ENCODE measurements around the gene HPGD. TPM values are rescaled to one million over a fixed set of nuclear protein-coding genes. Genes with fewer than 3 reads are reported as not detected.
A peak's percentile ranks its signal among the peaks of the same experiment; 100 is the strongest.
"Not testable (repeated sequence)": the region's sequence is repeated elsewhere in the genome, so short reads cannot be mapped to it uniquely, and the experiment has no call there.

The HPGD gene
- total RNA-seq, 1 donor from 2014 or later = 4.2 TPM

- DNase-seq (ENCODE audit: low read depth) = no peak
- TF ChIP-seq, protein P1, sequence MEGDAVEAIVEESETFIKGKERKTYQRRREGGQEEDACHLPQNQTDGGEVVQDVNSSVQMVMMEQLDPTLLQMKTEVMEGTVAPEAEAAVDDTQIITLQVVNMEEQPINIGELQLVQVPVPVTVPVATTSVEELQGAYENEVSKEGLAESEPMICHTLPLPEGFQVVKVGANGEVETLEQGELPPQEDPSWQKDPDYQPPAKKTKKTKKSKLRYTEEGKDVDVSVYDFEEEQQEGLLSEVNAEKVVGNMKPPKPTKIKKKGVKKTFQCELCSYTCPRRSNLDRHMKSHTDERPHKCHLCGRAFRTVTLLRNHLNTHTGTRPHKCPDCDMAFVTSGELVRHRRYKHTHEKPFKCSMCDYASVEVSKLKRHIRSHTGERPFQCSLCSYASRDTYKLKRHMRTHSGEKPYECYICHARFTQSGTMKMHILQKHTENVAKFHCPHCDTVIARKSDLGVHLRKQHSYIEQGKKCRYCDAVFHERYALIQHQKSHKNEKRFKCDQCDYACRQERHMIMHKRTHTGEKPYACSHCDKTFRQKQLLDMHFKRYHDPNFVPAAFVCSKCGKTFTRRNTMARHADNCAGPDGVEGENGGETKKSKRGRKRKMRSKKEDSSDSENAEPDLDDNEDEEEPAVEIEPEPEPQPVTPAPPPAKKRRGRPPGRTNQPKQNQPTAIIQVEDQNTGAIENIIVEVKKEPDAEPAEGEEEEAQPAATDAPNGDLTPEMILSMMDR (IDR thresholded peaks at IDR 0.05; ENCODE audit: insufficient read depth, low read length, severe bottlenecking) = no peak
- no peak overlapping the region for H3K4me3 ChIP-seq (ENCODE audit: low read depth, low read length)
- H3K27me3 ChIP-seq (ENCODE audit: control insufficient read depth, insufficient read depth, low read length) = no peaks in the 10 kb centered on the region
- H3K36me3 ChIP-seq (ENCODE audit: control insufficient read depth, insufficient read depth, low read length) = no peaks in the 10 kb centered on the region
- no peak for FAIRE-seq
Measured at GRCh38 chr4:174494146-174494545, 28.1 kb downstream of the HPGD start.

DNA sequence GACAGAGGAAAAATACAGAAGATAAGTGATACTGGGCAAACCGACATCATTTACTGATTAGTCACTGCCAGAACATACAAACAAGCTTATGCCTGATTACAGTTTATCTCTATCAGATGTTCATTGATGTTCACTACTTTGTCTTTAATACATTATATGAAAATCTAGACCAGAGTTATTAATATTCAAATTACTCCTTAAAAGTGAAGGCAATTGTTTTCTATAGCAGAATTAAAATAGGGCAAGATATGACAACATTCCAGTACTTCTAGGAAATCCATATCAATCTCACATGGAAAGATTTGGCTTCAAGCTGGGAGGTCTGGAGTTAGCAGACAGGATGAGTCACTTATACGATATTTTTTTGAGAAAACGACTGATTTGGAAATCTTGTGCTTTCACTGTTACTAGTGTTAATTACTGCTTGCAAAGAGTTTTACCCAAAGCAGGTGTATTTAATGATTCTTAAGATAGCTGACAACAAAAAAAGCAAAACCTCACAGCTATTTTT, 31.8 kb downstream of the HPGD start:
- Histone ChIP-seq H3K36me3 (ENCODE audit: control insufficient read depth, insufficient read depth, low read length) (no peaks in the 10 kb centered on the region), H3K27me3 (ENCODE audit: control insufficient read depth, insufficient read depth, low read length) (no peaks in the 10 kb centered on the region), H3K4me3 (ENCODE audit: low read depth, low read length) (no peak overlapping the region)
- DNase-seq (ENCODE audit: low read depth) (peak; percentile 55), FAIRE-seq (no peak)
- TF ChIP-seq, protein P1 (IDR thresholded peaks at IDR 0.05; ENCODE audit: insufficient read depth, low read length, severe bottlenecking) = no peak

- not testable (repeated sequence) for H3K27me3 ChIP-seq (ENCODE audit: control insufficient read depth, insufficient read depth, low read length); DNase-seq (ENCODE audit: low read depth); FAIRE-seq; H3K36me3 ChIP-seq (ENCODE audit: control insufficient read depth, insufficient read depth, low read length); H3K4me3 ChIP-seq (ENCODE audit: low read depth, low read length)
Measured at GRCh38 chr4:174488368-174488767, 33.9 kb downstream of the HPGD start.

DNA sequence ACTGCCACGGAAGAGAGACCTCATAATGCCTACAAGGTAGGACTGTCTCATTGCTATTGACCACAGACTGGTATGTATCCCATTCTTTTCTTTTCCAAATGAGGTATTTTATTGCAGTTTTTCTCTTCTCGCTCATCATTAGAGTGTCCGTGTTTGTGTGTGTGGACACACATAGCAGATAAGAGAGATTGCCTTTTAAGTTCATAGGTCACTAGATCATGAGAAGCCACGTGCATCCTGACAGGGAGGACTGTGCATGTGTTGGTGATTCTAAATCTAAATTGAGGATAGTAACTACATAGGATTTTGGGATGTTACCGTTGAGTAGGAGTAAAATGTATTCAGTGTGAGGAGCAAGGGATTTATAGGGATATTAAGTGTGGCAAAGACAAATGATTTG, 37.3 kb downstream of the HPGD start:
- DNase-seq (ENCODE audit: low read depth) = no peak
- H3K4me3 ChIP-seq (ENCODE audit: low read depth, low read length) = no peak overlapping the region
- H3K36me3 ChIP-seq (ENCODE audit: control insufficient read depth, insufficient read depth, low read length) = no peaks in the 10 kb centered on the region
- no peaks in the 10 kb centered on the region for H3K27me3 ChIP-seq (ENCODE audit: control insufficient read depth, insufficient read depth, low read length)
- FAIRE-seq = no peak
- TF ChIP-seq, protein P1 (IDR thresholded peaks at IDR 0.05; ENCODE audit: insufficient read depth, low read length, severe bottlenecking) = no peak

GRCh38 chr4:174483792-174484191, 38.5 kb downstream of the HPGD start:
- Histone ChIP-seq H3K4me3 (ENCODE audit: low read depth, low read length) (no peak overlapping the region), H3K36me3 (ENCODE audit: control insufficient read depth, insufficient read depth, low read length) (no peaks in the 10 kb centered on the region), H3K27me3 (ENCODE audit: control insufficient read depth, insufficient read depth, low read length) (no peaks in the 10 kb centered on the region)
- TF ChIP-seq, protein P1 (IDR thresholded peaks at IDR 0.05; ENCODE audit: insufficient read depth, low read length, severe bottlenecking) = no peak
- FAIRE-seq = no peak
- no peak for DNase-seq (ENCODE audit: low read depth)

GRCh38 chr4:174479140-174479539, 43.1 kb downstream of the HPGD start:
- FAIRE-seq = no peak
- Histone ChIP-seq H3K27me3 (ENCODE audit: control insufficient read depth, insufficient read depth, low read length) (no peaks in the 10 kb centered on the region), H3K4me3 (ENCODE audit: low read depth, low read length) (no peak overlapping the region), H3K36me3 (ENCODE audit: control insufficient read depth, insufficient read depth, low read length) (no peaks in the 10 kb centered on the region)
- DNase-seq (ENCODE audit: low read depth) = no peak
- TF ChIP-seq, protein P1 (IDR thresholded peaks at IDR 0.05; ENCODE audit: insufficient read depth, low read length, severe bottlenecking) = no peak
